K562 (cell line): ENCODE results near the gene DLG4. TPM values are rescaled to one million over a fixed set of nuclear protein-coding genes. Genes with fewer than 3 reads are reported as not detected.

ENCODE experiments used
- LEF1 ChIP-seq: fragments of 450-650 bp; IDR thresholded peaks from 2 replicates; pipeline ENCODE4 v1.6.1; 2016; ENCODE audit warnings: mild to moderate bottlenecking
- SRSF7 ChIP-seq: fragments of 200-400 bp; formaldehyde crosslinking; optimal IDR thresholded peaks from 2 replicates; pipeline ENCODE3; 2017; ENCODE audit warnings: mild to moderate bottlenecking, low read depth, low read length
- ZNF778 ChIP-seq: fragments of 450-650 bp; formaldehyde crosslinking; IDR thresholded peaks from 2 replicates; pipeline ENCODE4 v1.4.0; 2020; ENCODE audit warnings: mild to moderate bottlenecking, moderate library complexity
- polyA plus RNA-seq, 8 experiments: library from polyadenylated mRNA; depleted of rRNA in 4 of 8; stranded (reverse) in 5 of 8; unstranded in 3 of 8; fragments of >200 nt; fragmentation: Nextera tagmentation in 2 of 8; fragmentation: Illumina TruSeq in 1 of 8; extraction: Ambion mirVana in 2 of 8; extraction: Trizol in 1 of 8; gene quantifications; 2 replicates each; pipeline versions ENCODE4 v1.2.1 to v1.2.3, GENCODE V29; 2011 to 2014; ENCODE audit warnings: inconsistent platforms in 1 of 8, missing spikeins in 1 of 8
- total RNA-seq, 7 experiments: library from RNA; depleted of rRNA in 6 of 7; stranded (reverse); fragments of >200 nt in 6 of 7; fragmentation: Illumina TruSeq in 2 of 7; extraction: Trizol in 2 of 7; gene quantifications; 2 replicates each; pipeline versions ENCODE4 v1.2.1 to v1.2.3, GENCODE V29; 2011 to 2021; ENCODE audit warnings: low replicate concordance in 1 of 7
- TF ChIP-seq, protein P1 (sequence below): fragments of 450-650 bp; IDR thresholded peaks from 2 replicates; pipeline ENCODE4 v1.6.1; 2018; ENCODE audit not compliant: partially characterized antibody
- TF ChIP-seq, protein P2 (sequence below): sonication (generic); formaldehyde crosslinking; IDR thresholded peaks from 2 replicates; pipeline ENCODE4 v1.8.1; 2023; ENCODE audit warnings: mild to moderate bottlenecking, missing genetic modification reagents

The DLG4 gene
- total and polyA plus RNA-seq, 9 of the 15 experiments (the other 6 are each of a cell fraction or from before 2014, with no cell fraction given), result 0.03 to 12.0 (median 4.1) TPM

GRCh38 chr17:7261379-7262191, 41.9 kb upstream of the DLG4 start (continued):
- TF ChIP-seq, protein P1, sequence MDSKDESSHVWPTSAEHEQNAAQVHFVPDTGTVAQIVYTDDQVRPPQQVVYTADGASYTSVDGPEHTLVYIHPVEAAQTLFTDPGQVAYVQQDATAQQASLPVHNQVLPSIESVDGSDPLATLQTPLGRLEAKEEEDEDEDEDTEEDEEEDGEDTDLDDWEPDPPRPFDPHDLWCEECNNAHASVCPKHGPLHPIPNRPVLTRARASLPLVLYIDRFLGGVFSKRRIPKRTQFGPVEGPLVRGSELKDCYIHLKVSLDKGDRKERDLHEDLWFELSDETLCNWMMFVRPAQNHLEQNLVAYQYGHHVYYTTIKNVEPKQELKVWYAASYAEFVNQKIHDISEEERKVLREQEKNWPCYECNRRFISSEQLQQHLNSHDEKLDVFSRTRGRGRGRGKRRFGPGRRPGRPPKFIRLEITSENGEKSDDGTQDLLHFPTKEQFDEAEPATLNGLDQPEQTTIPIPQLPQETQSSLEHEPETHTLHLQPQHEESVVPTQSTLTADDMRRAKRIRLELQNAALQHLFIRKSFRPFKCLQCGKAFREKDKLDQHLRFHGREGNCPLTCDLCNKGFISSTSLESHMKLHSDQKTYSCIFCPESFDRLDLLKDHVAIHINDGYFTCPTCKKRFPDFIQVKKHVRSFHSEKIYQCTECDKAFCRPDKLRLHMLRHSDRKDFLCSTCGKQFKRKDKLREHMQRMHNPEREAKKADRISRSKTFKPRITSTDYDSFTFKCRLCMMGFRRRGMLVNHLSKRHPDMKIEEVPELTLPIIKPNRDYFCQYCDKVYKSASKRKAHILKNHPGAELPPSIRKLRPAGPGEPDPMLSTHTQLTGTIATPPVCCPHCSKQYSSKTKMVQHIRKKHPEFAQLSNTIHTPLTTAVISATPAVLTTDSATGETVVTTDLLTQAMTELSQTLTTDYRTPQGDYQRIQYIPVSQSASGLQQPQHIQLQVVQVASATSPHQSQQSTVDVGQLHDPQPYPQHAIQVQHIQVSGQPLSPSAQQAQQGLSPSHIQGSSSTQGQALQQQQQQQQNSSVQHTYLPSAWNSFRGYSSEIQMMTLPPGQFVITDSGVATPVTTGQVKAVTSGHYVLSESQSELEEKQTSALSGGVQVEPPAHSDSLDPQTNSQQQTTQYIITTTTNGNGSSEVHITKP, result no peak
- TF ChIP-seq, protein P2, sequence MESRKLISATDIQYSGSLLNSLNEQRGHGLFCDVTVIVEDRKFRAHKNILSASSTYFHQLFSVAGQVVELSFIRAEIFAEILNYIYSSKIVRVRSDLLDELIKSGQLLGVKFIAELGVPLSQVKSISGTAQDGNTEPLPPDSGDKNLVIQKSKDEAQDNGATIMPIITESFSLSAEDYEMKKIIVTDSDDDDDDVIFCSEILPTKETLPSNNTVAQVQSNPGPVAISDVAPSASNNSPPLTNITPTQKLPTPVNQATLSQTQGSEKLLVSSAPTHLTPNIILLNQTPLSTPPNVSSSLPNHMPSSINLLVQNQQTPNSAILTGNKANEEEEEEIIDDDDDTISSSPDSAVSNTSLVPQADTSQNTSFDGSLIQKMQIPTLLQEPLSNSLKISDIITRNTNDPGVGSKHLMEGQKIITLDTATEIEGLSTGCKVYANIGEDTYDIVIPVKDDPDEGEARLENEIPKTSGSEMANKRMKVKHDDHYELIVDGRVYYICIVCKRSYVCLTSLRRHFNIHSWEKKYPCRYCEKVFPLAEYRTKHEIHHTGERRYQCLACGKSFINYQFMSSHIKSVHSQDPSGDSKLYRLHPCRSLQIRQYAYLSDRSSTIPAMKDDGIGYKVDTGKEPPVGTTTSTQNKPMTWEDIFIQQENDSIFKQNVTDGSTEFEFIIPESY (CRISPR knock-in tag), result peak; percentile 83
- no peak for TF ChIP-seq SRSF7
- no peak for TF ChIP-seq ZNF778 (CRISPR knock-in tag)
- no peak for TF ChIP-seq LEF1
- TF ChIP-seq, all 486 proteins: peak for 3
